Hepatocyte (in vitro differentiated cells): ENCODE data around the gene MAD1L1. TPM values are rescaled to one million over a fixed set of nuclear protein-coding genes. Genes with fewer than 3 reads are reported as not detected.

Source experiments
- DNase-seq: peaks from one replicate; pipeline ENCODE4 v3.0.0-alpha.2; 2016; ENCODE audit warnings: low spot score
- H2AFZ ChIP-seq: fragments of 200-600 bp; sonication (generic); 2 replicates; pipeline ENCODE4 v1.6.0; 2016; ENCODE audit warnings: antibody characterized with exemption, mild to moderate bottlenecking
- H3K27ac ChIP-seq: fragments of 200-600 bp; sonication (generic); 2 replicates; pipeline ENCODE4 v1.5.1; 2016; ENCODE audit warnings: mild to moderate bottlenecking
- H3K27me3 ChIP-seq: fragments of 200-600 bp; sonication (generic); 2 replicates; pipeline ENCODE4 v1.6.1; 2016
- H3K36me3 ChIP-seq: fragments of 200-600 bp; sonication (generic); replicated peaks from 2 replicates; pipeline ENCODE4 v1.5.1; 2016; ENCODE audit warnings: low read depth; ENCODE audit not compliant: insufficient read depth
- H3K4me1 ChIP-seq: fragments of 200-600 bp; sonication (generic); 2 replicates; pipeline ENCODE4 v1.5.1; 2016; ENCODE audit warnings: mild to moderate bottlenecking, moderate library complexity; ENCODE audit not compliant: insufficient read depth
- H3K4me2 ChIP-seq: fragments of 200-600 bp; sonication (generic); 2 replicates; pipeline ENCODE4 v1.6.0; 2016
- H3K4me3 ChIP-seq: fragments of 200-600 bp; sonication (generic); 2 replicates; pipeline ENCODE4 v1.5.1; 2016; ENCODE audit warnings: mild to moderate bottlenecking
- H3K79me2 ChIP-seq: fragments of 200-600 bp; sonication (generic); 2 replicates; pipeline ENCODE4 v1.6.0; 2017; ENCODE audit warnings: mild to moderate bottlenecking
- H3K9me2 ChIP-seq: fragments of 200-600 bp; sonication (generic); replicated peaks from 2 replicates; pipeline ENCODE4 v1.6.0; 2017; ENCODE audit warnings: mild to moderate bottlenecking; ENCODE audit not compliant: insufficient read depth
- H3K9me3 ChIP-seq: fragments of 200-600 bp; sonication (generic); 2 replicates; pipeline ENCODE4 v1.5.1; 2016; ENCODE audit warnings: low read depth, mild to moderate bottlenecking
- H4K20me1 ChIP-seq: fragments of 200-600 bp; sonication (generic); 2 replicates; pipeline ENCODE4 v1.6.0; 2016; ENCODE audit warnings: mild to moderate bottlenecking; ENCODE audit not compliant: insufficient read depth, poor library complexity, severe bottlenecking
- CTCF ChIP-seq: fragments of 200-600 bp; sonication (generic); IDR thresholded peaks from 2 replicates; pipeline ENCODE4 v1.5.1; 2016; ENCODE audit warnings: antibody characterized with exemption, mild to moderate bottlenecking; ENCODE audit not compliant: poor library complexity
- EZH2 ChIP-seq: fragments of 200-600 bp; sonication (generic); IDR thresholded peaks from 2 replicates; pipeline ENCODE4 v1.6.1; 2016; ENCODE audit warnings: antibody characterized with exemption, mild to moderate bottlenecking, borderline replicate concordance
- EZH2phosphoT487 ChIP-seq: fragments of 200-600 bp; sonication (generic); IDR thresholded peaks from one replicate; pipeline ENCODE4 v1.6.1; 2018; ENCODE audit warnings: antibody characterized with exemption, mild to moderate bottlenecking, low read depth, moderate library complexity; ENCODE audit not compliant: unreplicated experiment, severe bottlenecking
- WGBS: methylation state at CpG from one replicate; pipeline ENCODE4 v1.1.6; 2016; ENCODE audit warnings: low lambda C conversion rate; ENCODE audit errors: missing lambda C conversion rate; 5-methylcytosine and 5-hydroxymethylcytosine counted together
- polyA plus RNA-seq: library from polyadenylated mRNA; unstranded; fragments of >200 nt; fragmentation: Nextera tagmentation; extraction: Ambion mirVana; gene quantifications from 2 replicates; pipeline ENCODE4 v1.2.1, GENCODE V29; 2016
- total RNA-seq: library from RNA; depleted of rRNA; stranded (reverse); fragments of >200 nt; gene quantifications from 2 replicates; pipeline ENCODE4 v1.2.3, GENCODE V29; 2014

MAD1L1 gene
- total and polyA plus RNA-seq, 2 experiments from 2014 or later = 30.7 to 31.0 TPM

DNA sequence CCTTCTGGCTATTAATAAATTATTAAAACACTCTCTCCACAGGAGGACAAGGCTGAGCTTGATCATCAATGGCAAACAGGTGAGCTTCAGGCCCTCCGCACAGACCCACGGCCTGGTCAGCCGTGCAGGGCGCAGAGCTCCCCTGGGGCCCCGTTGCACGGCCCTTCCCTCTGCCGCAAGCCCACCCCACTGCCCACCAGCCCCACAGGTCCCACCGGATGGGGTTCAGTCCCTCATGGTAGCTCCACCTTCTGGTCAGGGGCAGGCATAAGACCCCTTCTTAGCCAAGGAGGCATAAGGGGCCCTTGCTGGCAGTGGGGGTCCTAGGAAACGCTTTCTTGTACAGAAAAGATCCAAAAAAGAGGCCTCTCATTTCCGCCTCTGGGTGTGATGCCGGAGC, 84.6 kb downstream of the MAD1L1 start:
- Histone ChIP-seq H3K4me1 (peaks cover 5% of the 10 kb centered on the region), H3K9me3 (no peaks in the 10 kb centered on the region), H3K9me2 (no peaks in the 10 kb centered on the region), H3K4me2 (no peak overlapping the region), H2AFZ (no peak overlapping the region), H3K27ac (no peak overlapping the region), H4K20me1 (no peaks in the 10 kb centered on the region), H3K27me3 (no peaks in the 10 kb centered on the region), H3K4me3 (no peak overlapping the region), H3K36me3 (no peaks in the 10 kb centered on the region), H3K79me2 (peaks cover 3% of the 10 kb centered on the region)
- no peak for DNase-seq
- 94% methylated on average over 11 of the region's 11 CpGs for WGBS
- no peak for TF ChIP-seq EZH2phosphoT487
- TF ChIP-seq CTCF = no peak
- no peak for TF ChIP-seq EZH2

GRCh38 chr7:2146676-2147472, 85.9 kb downstream of the MAD1L1 start:
- Histone ChIP-seq H3K9me2 (no peaks in the 10 kb centered on the region), H3K9me3 (no peaks in the 10 kb centered on the region), H3K4me3 (no peak overlapping the region), H3K36me3 (no peaks in the 10 kb centered on the region), H2AFZ (no peak overlapping the region), H3K4me1 (peaks cover 5% of the 10 kb centered on the region), H3K4me2 (no peak overlapping the region), H3K27ac (no peak overlapping the region), H3K27me3 (no peaks in the 10 kb centered on the region), H3K79me2 (no peaks in the 10 kb centered on the region), H4K20me1 (no peaks in the 10 kb centered on the region)
- no peak for DNase-seq
- TF ChIP-seq EZH2phosphoT487 (no peak), CTCF (no peak), EZH2 (no peak)
- 94% methylated on average over 32 of the region's 35 CpGs for WGBS

GRCh38 chr7:2145835-2146580, 86.7 kb downstream of the MAD1L1 start:
- Histone ChIP-seq H3K79me2 (no peaks in the 10 kb centered on the region), H3K4me2 (no peak overlapping the region), H3K4me1 (peaks cover 2% of the 10 kb centered on the region), H2AFZ (no peak overlapping the region), H3K27ac (no peak overlapping the region), H3K27me3 (no peaks in the 10 kb centered on the region), H4K20me1 (no peaks in the 10 kb centered on the region), H3K9me2 (no peaks in the 10 kb centered on the region), H3K36me3 (no peaks in the 10 kb centered on the region), H3K4me3 (no peak overlapping the region), H3K9me3 (no peaks in the 10 kb centered on the region)
- no peak for DNase-seq
- WGBS = 98% methylated on average over 42 of the region's 42 CpGs
- no peak for TF ChIP-seq EZH2
- TF ChIP-seq CTCF = no peak
- no peak for TF ChIP-seq EZH2phosphoT487
